Esophagus muscularis mucosa (tissue), 3 donors: ENCODE results near the gene DMD.

Source experiments
- POLR2A ChIP-seq: fragments of 450-650 bp; IDR thresholded peaks from one replicate; pipeline ENCODE4 v1.6.1; 2017; ENCODE audit warnings: antibody characterized with exemption, moderate library complexity, mild to moderate bottlenecking, low read depth
- TF ChIP-seq, protein P1 (sequence below), 3 experiments: fragments of 200-600 bp in 2 of 3; fragments of 450-650 bp in 1 of 3; sonication (generic) in 2 of 3; IDR thresholded peaks; one replicate each; pipeline ENCODE4 v1.5.1; 2017 to 2019; ENCODE audit warnings: antibody characterized with exemption in 3 of 3, mild to moderate bottlenecking in 2 of 3, moderate library complexity in 1 of 3

DNA sequence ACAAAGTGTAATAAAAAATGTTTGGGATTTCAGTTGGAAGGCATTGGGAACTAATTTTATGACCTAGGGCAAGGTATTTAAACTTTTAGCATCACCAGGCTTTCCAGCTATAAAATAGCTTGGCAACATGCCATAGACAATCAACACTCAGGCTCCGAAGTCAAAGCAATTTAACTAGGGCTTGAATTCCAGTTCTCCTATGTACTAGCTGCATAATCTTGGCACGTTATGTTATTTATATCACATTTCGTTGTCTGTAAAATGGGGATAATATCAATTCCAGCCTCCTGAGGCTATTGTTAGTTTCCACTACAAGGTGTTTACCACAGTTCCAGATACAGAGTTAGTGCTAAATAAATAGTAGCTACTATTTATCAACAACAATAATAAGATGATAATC is 78.8 kb downstream of the DMD start:
- TF ChIP-seq, protein P1, sequence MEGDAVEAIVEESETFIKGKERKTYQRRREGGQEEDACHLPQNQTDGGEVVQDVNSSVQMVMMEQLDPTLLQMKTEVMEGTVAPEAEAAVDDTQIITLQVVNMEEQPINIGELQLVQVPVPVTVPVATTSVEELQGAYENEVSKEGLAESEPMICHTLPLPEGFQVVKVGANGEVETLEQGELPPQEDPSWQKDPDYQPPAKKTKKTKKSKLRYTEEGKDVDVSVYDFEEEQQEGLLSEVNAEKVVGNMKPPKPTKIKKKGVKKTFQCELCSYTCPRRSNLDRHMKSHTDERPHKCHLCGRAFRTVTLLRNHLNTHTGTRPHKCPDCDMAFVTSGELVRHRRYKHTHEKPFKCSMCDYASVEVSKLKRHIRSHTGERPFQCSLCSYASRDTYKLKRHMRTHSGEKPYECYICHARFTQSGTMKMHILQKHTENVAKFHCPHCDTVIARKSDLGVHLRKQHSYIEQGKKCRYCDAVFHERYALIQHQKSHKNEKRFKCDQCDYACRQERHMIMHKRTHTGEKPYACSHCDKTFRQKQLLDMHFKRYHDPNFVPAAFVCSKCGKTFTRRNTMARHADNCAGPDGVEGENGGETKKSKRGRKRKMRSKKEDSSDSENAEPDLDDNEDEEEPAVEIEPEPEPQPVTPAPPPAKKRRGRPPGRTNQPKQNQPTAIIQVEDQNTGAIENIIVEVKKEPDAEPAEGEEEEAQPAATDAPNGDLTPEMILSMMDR (IDR thresholded peaks at IDR 0.05) = no peak
- TF ChIP-seq POLR2A = no peak
